Adrenal gland (tissue), 19 donors: ENCODE measurements around the gene TPP2. TPM values are rescaled to one million over a fixed set of nuclear protein-coding genes. Genes with fewer than 3 reads are reported as not detected.

ENCODE experiments used
- DNase-seq, 7 donors: peaks; one replicate each; pipeline ENCODE4 v3.0.0-alpha.2; 2019 to 2020
- H3K27ac ChIP-seq, 5 donors: fragments of 200-600 bp; sonication (generic) in 4 of 5; 1 replicate in 3 of 5; 2 replicates in 2 of 5; pipeline versions ENCODE4 v1.5.1 to v1.8.0; 2016 to 2020; ENCODE audit warnings: mild to moderate bottlenecking in 1 of 5
- H3K27me3 ChIP-seq: fragments of 200-600 bp; 2 replicates; pipeline ENCODE4 v1.8.0; 2021
- H3K36me3 ChIP-seq, 2 donors: fragments of 200-600 bp; replicated peaks in 1 of 2; 1 replicate in 1 of 2; 2 replicates in 1 of 2; pipeline versions ENCODE4 v1.5.1 to v1.8.0; 2018 to 2022
- H3K4me1 ChIP-seq, 2 donors: fragments of 200-600 bp; replicated peaks in 1 of 2; 1 replicate in 1 of 2; 2 replicates in 1 of 2; pipeline versions ENCODE4 v1.5.1 to v1.8.0; 2018 to 2021
- H3K4me3 ChIP-seq, 4 donors: fragments of 200-600 bp; sonication (generic) in 3 of 4; one replicate each; pipeline ENCODE4 v1.5.1; 2016 to 2018
- H3K9me3 ChIP-seq, 3 donors: fragments of 200-600 bp; sonication (generic) in 1 of 3; replicated peaks in 1 of 3; 1 replicate in 2 of 3; 2 replicates in 1 of 3; pipeline versions ENCODE4 v1.5.1 to v1.8.0; 2016 to 2021
- POLR2A ChIP-seq, 2 donors: fragments of 450-650 bp; IDR thresholded peaks; one replicate each; pipeline ENCODE4 v1.6.1; 2017; ENCODE audit warnings: antibody characterized with exemption in 2 of 2, mild to moderate bottlenecking in 2 of 2, moderate library complexity in 1 of 2
- WGBS, 4 donors: extraction: QIAGEN DNeasy Blood & Tissue Kit in 2 of 4; methylation state at CpG; one replicate each; pipeline versions ENCODE4 v1.1.5 to v1.1.7; 2013 to 2017; 5-methylcytosine and 5-hydroxymethylcytosine counted together
- intact Hi-C, 2 donors: fragments of 100-400 bp; cut with DNase I; formaldehyde crosslinking; loops; one replicate each; pipeline versions ENCODE4 v1.14.1 to v1.15.0; 2022 to 2023
- long read RNA-seq, 10 donors: library from polyadenylated mRNA in 3 of 10; unstranded in 2 of 10; stranded (forward) in 1 of 10; transcript quantifications; one replicate each; pipeline ENCODE4 v2.0.0 and lab custom pipeline, GENCODE V29; 2021 to 2026
- polyA plus RNA-seq, 3 donors: library from polyadenylated mRNA; stranded (reverse); fragments of 200-250 nt in 2 of 3; fragments of 350-450 nt in 1 of 3; fragmentation: Illumina TruSeq in 1 of 3; extraction: RNeasy Lipid Tissue Mini Kit (QIAGEN cat#74804) in 1 of 3; gene quantifications; one replicate each; pipeline ENCODE4 v1.2.3, GENCODE V29; 2013 to 2014
- total RNA-seq, 9 donors: library from RNA; depleted of rRNA in 4 of 9; stranded (reverse); fragments of >200 nt in 4 of 9; fragments of 120-200 nt in 1 of 9; fragmentation: NEBNext Ultra II Directional in 1 of 9; extraction: Animal tissue kit (Norgen Biotek cat#: 25700) in 1 of 9; gene quantifications; one replicate each; pipeline versions ENCODE4 v1.1.0 to v1.2.4, GENCODE V29; 2013 to 2023
- TF ChIP-seq, protein P1 (sequence below), 6 experiments: fragments of 450-650 bp in 4 of 6; fragments of 200-600 bp in 2 of 6; sonication (generic) in 1 of 6; IDR thresholded peaks; 1 replicate in 5 of 6; 2 replicates in 1 of 6; pipeline versions ENCODE4 v1.5.1 to v1.8.0; 2016 to 2021; ENCODE audit warnings: antibody characterized with exemption in 6 of 6, mild to moderate bottlenecking in 2 of 6, moderate library complexity in 1 of 6
- donor health status: healthy with polysubstance abuse.
- donor health status: Bipolar disorder and iron deficiency.
- donor health status: DM: yes; HTN: yes; CAD: no.
- donor health status: DM: no; HTN: no; CAD: no.
- donor health status: DM: no; HTN: no; CAD: no.
- donor health status: DM: yes; HTN: yes; CAD: no.

Gene TPP2
- 10 to 100 TPM; 16.5 to 50.6 (median 26.5) TPM for total RNA-seq
- 10 to 100 TPM; 13.8 to 37.1 (median 25.0) TPM for polyA plus RNA-seq
- long read RNA-seq, donor 1, partial matches to known transcripts = 0 of 2 reads
- long read RNA-seq, donor 1, other reads (novel, unspliced or antisense) = 0 of 2 reads
- long read RNA-seq, donor 2, partial matches to known transcripts = 0 of 1 reads
- long read RNA-seq, donor 2, other reads (novel, unspliced or antisense) = 0 of 1 reads
- long read RNA-seq, donor 3, partial matches to known transcripts = 9 of 10 reads
- long read RNA-seq, donor 3, other reads (novel, unspliced or antisense) = 0 of 10 reads
- long read RNA-seq, donor 4, partial matches to known transcripts = 6 of 12 reads
- long read RNA-seq, donor 4, other reads (novel, unspliced or antisense) = 5 of 12 reads
- long read RNA-seq, donor 5, full-length matches to known transcripts = 16 of 23 reads
- long read RNA-seq, donor 5, partial matches to known transcripts = 3 of 23 reads
- long read RNA-seq, donor 5, other reads (novel, unspliced or antisense) = 4 of 23 reads
- long read RNA-seq, donor 6, partial matches to known transcripts = 4 of 8 reads
- long read RNA-seq, donor 6, other reads (novel, unspliced or antisense) = 4 of 8 reads
- long read RNA-seq, donor 7 = 0 reads
- long read RNA-seq, donor 8, partial matches to known transcripts = 0 of 3 reads
- long read RNA-seq, donor 8, other reads (novel, unspliced or antisense) = 0 of 3 reads
- long read RNA-seq, donor 9, full-length matches to known transcripts = 2 of 2 reads
- long read RNA-seq, donor 9, partial matches to known transcripts = 0 of 2 reads
- long read RNA-seq, donor 9, other reads (novel, unspliced or antisense) = 0 of 2 reads
- long read RNA-seq, donor 10 = 0 reads

GRCh38 chr13:102596147-102597028 is at the start of gene TPP2:
Gene TPP2, plus strand, starts transcription at chr13:102596986. Its CDS starts 53 bp downstream, at chr13:102597039.
- H3K9me3 ChIP-seq = no peaks in the 10 kb centered on the region
- H3K36me3 ChIP-seq = no peaks in the 10 kb centered on the region
- 0 to 1% (median 1%) methylated on average over 5 to 53 of the region's 53 CpGs for WGBS, 4 donors
- no peaks in the 10 kb centered on the region for H3K27me3 ChIP-seq
- peak within 1 kb of the TSS; percentile 74 to 95 (median 92) for H3K4me3 ChIP-seq
- DNase-seq = peak; percentile 99 to 100 (median 100)
- H3K27ac ChIP-seq = peak within 1 kb of the TSS; percentile 56 to 98 (median 98)
- peak in 1 of 2 donors; percentile 23 for TF ChIP-seq POLR2A (IDR thresholded peaks at IDR 0.05)
- TF ChIP-seq, protein P1, sequence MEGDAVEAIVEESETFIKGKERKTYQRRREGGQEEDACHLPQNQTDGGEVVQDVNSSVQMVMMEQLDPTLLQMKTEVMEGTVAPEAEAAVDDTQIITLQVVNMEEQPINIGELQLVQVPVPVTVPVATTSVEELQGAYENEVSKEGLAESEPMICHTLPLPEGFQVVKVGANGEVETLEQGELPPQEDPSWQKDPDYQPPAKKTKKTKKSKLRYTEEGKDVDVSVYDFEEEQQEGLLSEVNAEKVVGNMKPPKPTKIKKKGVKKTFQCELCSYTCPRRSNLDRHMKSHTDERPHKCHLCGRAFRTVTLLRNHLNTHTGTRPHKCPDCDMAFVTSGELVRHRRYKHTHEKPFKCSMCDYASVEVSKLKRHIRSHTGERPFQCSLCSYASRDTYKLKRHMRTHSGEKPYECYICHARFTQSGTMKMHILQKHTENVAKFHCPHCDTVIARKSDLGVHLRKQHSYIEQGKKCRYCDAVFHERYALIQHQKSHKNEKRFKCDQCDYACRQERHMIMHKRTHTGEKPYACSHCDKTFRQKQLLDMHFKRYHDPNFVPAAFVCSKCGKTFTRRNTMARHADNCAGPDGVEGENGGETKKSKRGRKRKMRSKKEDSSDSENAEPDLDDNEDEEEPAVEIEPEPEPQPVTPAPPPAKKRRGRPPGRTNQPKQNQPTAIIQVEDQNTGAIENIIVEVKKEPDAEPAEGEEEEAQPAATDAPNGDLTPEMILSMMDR (IDR thresholded peaks at IDR 0.05) = no peak
- peaks cover 10 to 31% of the 10 kb centered on the region in 2 donors for H3K4me1 ChIP-seq
- intact Hi-C loops = loop anchor here in 1 of 2 donors (5.0 kb wide), 1 partner anchor 251 kb away; the partner anchor contains the start of gene ERCC5

DNA sequence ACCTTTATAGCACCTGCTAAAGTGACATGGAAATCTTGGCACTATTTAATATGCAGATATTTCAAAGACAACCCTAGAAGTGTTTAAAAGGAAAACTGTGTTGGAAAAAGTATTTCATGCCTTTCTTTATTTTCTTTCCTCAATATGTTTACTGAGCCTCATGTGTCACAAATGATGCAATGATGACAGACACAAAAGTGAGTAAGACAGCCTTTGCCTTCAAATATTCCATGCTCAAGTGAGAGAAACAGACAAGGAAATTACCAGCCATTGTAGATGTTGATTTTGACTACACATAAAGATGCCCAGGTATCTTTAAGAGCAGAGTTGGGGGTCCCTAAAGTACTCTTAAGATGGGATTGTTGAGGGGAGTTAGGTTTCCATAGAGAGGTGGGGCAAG is 48.0 kb upstream of the TPP2 start:
- intact Hi-C loops = no loop called here
- H3K27me3 ChIP-seq = no peaks in the 10 kb centered on the region
- no peaks in the 10 kb centered on the region for H3K36me3 ChIP-seq
- no peaks in the 10 kb centered on the region for H3K9me3 ChIP-seq
- H3K27ac ChIP-seq = no peak overlapping the region
- H3K4me1 ChIP-seq = no peaks in the 10 kb centered on the region
- H3K4me3 ChIP-seq = no peak overlapping the region
- no peak for DNase-seq
- TF ChIP-seq POLR2A (IDR thresholded peaks at IDR 0.05) = no peak
- TF ChIP-seq, protein P1 (IDR thresholded peaks at IDR 0.05) = no peak

DNA sequence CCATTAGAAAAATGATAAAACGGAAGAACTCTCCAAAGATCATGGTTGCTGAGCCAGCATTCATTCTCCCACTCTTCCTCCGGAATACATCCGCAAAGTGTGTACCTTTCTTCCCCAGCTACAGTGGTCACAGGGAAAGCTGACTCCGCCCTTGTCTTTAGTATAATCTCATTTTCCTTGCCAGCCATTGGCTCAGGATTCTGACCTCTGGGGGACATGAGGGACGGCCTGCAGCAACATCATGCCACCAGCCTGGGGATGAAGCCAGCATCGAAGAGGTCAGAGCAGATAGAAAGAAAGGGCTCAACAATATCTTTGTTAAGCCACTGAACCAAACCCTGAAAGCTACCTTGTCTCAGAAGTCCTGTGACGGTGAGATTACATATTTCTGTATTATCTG is 46.3 kb upstream of the TPP2 start:
- intact Hi-C loops = no loop called here

More for the DNA sequence above, 46.3 kb upstream of the TPP2 start:
- Histone ChIP-seq H3K4me1 (no peaks in the 10 kb centered on the region), H3K27ac (no peak overlapping the region), H3K4me3 (no peak overlapping the region), H3K36me3 (no peaks in the 10 kb centered on the region), H3K9me3 (no peaks in the 10 kb centered on the region), H3K27me3 (no peaks in the 10 kb centered on the region)
- TF ChIP-seq, protein P1 (IDR thresholded peaks at IDR 0.05) = no peak
- DNase-seq = no peak
- 65 to 82% (median 72%) methylated on average over 7 of the region's 7 CpGs for WGBS, 4 donors
